A673 (cell line): Measurements from ENCODE around the gene GNG7. TPM values are rescaled to one million over a fixed set of nuclear protein-coding genes. Genes with fewer than 3 reads are reported as not detected.

Experiments
- BruUV-seq: library from RNA; stranded (reverse); fragments of 400-500 nt; replicated peaks from 2 replicates; lab custom pipeline; 2021; lab: Mats Ljungman, UMichigan
- CTCF ChIA-PET: fragments of 300-600 bp; sonication (Branson Sonifier 250); formaldehyde crosslinking; loops from one replicate; lab custom pipeline; 2022; ENCODE audit warnings: antibody characterized with exemption; lab: Charles Lee
- POLR2A ChIA-PET: fragments of 300-600 bp; sonication (Branson Sonifier 250); formaldehyde crosslinking; loops from one replicate; lab custom pipeline; 2022; ENCODE audit warnings: antibody characterized with exemption; ENCODE audit not compliant: low non-redundant PET; lab: Charles Lee
- DNase-seq: peaks from one replicate; pipeline ENCODE4 v3.0.0-alpha.2; 2015; ENCODE audit warnings: low spot score
- H3K27ac ChIP-seq: fragments of 200-600 bp; sonication (generic); 2 replicates; pipeline ENCODE4 v1.5.1; 2016; ENCODE audit warnings: mixed run types, low read depth, mild to moderate bottlenecking, mixed read lengths, antibody characterized with exemption, low read length; ENCODE audit not compliant: poor library complexity, severe bottlenecking
- H3K27me3 ChIP-seq: fragments of 200-600 bp; sonication (generic); replicated peaks from 2 replicates; pipeline ENCODE4 v1.6.1; 2017; ENCODE audit warnings: mixed run types, low read depth, mild to moderate bottlenecking, mixed read lengths, antibody characterized with exemption, low read length; ENCODE audit not compliant: insufficient read depth, poor library complexity
- H3K36me3 ChIP-seq: fragments of 200-600 bp; sonication (generic); 2 replicates; pipeline ENCODE4 v1.6.1; 2016; ENCODE audit warnings: mixed run types, mild to moderate bottlenecking, mixed read lengths, antibody characterized with exemption, low read length; ENCODE audit not compliant: insufficient read depth, poor library complexity, severe bottlenecking
- H3K4me1 ChIP-seq: fragments of 200-600 bp; sonication (generic); 2 replicates; pipeline ENCODE4 v1.6.1; 2017; ENCODE audit warnings: mixed run types, mild to moderate bottlenecking, mixed read lengths, antibody characterized with exemption, low read length; ENCODE audit not compliant: insufficient read depth, poor library complexity, severe bottlenecking
- H3K4me3 ChIP-seq: fragments of 200-600 bp; sonication (generic); 2 replicates; pipeline ENCODE4 v1.5.1; 2016; ENCODE audit warnings: low read depth, mixed run types, mild to moderate bottlenecking, mixed read lengths, low read length; ENCODE audit not compliant: poor library complexity, severe bottlenecking
- H3K9me3 ChIP-seq: fragments of 200-600 bp; sonication (generic); 2 replicates; pipeline ENCODE4 v1.6.1; 2016; ENCODE audit warnings: mixed run types, low read depth, mild to moderate bottlenecking, mixed read lengths, antibody characterized with exemption, low read length; ENCODE audit not compliant: poor library complexity, severe bottlenecking
- CTCF ChIP-seq: fragments of 300-800, 200-600 bp; sonication (generic); conservative IDR thresholded peaks from 2 replicates; pipeline ENCODE4 v1.5.1; 2017; ENCODE audit warnings: low read depth, mild to moderate bottlenecking, antibody characterized with exemption, low read length, moderate library complexity, mixed read lengths
- EZH2 ChIP-seq: fragments of 200-600 bp; sonication (generic); IDR thresholded peaks from 2 replicates; pipeline ENCODE4 v1.6.1; 2017; ENCODE audit warnings: borderline replicate concordance, low read depth, mild to moderate bottlenecking, mixed read lengths, antibody characterized with exemption, low read length; ENCODE audit not compliant: poor library complexity, severe bottlenecking
- intact Hi-C: fragments of 100-400 bp; cut with micrococcal nuclease; formaldehyde crosslinking; loops from one replicate; pipeline ENCODE4 v1.10.0; 2022; ENCODE audit not compliant: unreplicated experiment
- total RNA-seq: library from RNA; stranded (reverse); gene quantifications from 2 replicates; pipeline ENCODE4 v1.2.3, GENCODE V29; 2021

Gene GNG7
- total RNA-seq, 1 experiment from 2014 or later, result 0.30 TPM

GRCh38 chr19:2650515-2650914 lies 52.0 kb downstream of the GNG7 start:
- no peaks in the 10 kb centered on the region for H3K36me3 ChIP-seq
- DNase-seq, result no peak
- H3K27ac ChIP-seq, result no peak overlapping the region
- H3K4me3 ChIP-seq, result no peak overlapping the region
- H3K27me3 ChIP-seq, result peaks cover 2% of the 10 kb centered on the region
- ChIA-PET POLR2A (no interaction called here), CTCF (no interaction called here)
- peaks cover 4% of the 10 kb centered on the region for H3K4me1 ChIP-seq
- no peaks in the 10 kb centered on the region for H3K9me3 ChIP-seq
- intact Hi-C loops, result no loop called here
- BruUV-seq, result no TSS peak
- TF ChIP-seq CTCF (no peak), EZH2 (no peak)

GRCh38 chr19:2648528-2648937 lies 54.0 kb downstream of the GNG7 start:
- H3K27me3 ChIP-seq, result peaks cover 3% of the 10 kb centered on the region
- ChIA-PET POLR2A (no interaction called here), CTCF (interaction anchor here (0.5 to 1.6 kb wide), 13 partner anchors 9 to 549 kb away, joined by 3 to 12 read pairs (median 5); no protein-coding TSS in a partner anchor)
- no TSS peak for BruUV-seq
- no peaks in the 10 kb centered on the region for H3K9me3 ChIP-seq
- peak; percentile 89 for TF ChIP-seq CTCF
- no peak for TF ChIP-seq EZH2
- intact Hi-C loops, result loop anchor here (1.0 to 10.0 kb wide), 3 partner anchors 101 to 306 kb away; no protein-coding TSS in a partner anchor
- no peak overlapping the region for H3K4me3 ChIP-seq
- DNase-seq, result peak; percentile 85
- no peaks in the 10 kb centered on the region for H3K36me3 ChIP-seq
- no peak overlapping the region for H3K27ac ChIP-seq
- H3K4me1 ChIP-seq, result no peaks in the 10 kb centered on the region

GRCh38 chr19:2648099-2648498 lies 54.4 kb downstream of the GNG7 start:
- no peak overlapping the region for H3K27ac ChIP-seq
- no peak for TF ChIP-seq CTCF
- no peak for TF ChIP-seq EZH2
- BruUV-seq, result no TSS peak
- no peaks in the 10 kb centered on the region for H3K9me3 ChIP-seq
- ChIA-PET CTCF (interaction anchor here (0.5 to 1.6 kb wide), 13 partner anchors 9 to 550 kb away, joined by 3 to 12 read pairs (median 5); no protein-coding TSS in a partner anchor), POLR2A (no interaction called here)
- no peaks in the 10 kb centered on the region for H3K4me1 ChIP-seq
- no peak for DNase-seq
- intact Hi-C loops, result loop anchor here (1.0 to 10.0 kb wide), 3 partner anchors 101 to 307 kb away; no protein-coding TSS in a partner anchor
- H3K4me3 ChIP-seq, result no peak overlapping the region
- peaks cover 3% of the 10 kb centered on the region for H3K27me3 ChIP-seq
- H3K36me3 ChIP-seq, result no peaks in the 10 kb centered on the region
